Midbrain (tissue), 1 donor: Measurements from ENCODE around the gene SYNJ2.
"Not testable (repeated sequence)": the region's sequence is repeated elsewhere in the genome, so short reads cannot be mapped to it uniquely, and the experiment has no call there.

Source experiments
- DNase-seq: peaks from one replicate; lab custom pipeline; 2025; lab: John Stamatoyannopoulos, UW

Gene SYNJ2

GRCh38 chr6:157956171-157956730 is 25.4 kb upstream of the SYNJ2 start:
- DNase-seq, result no peak

GRCh38 chr6:157959451-157960227 is 22.0 kb upstream of the SYNJ2 start:
- DNase-seq, result no peak

GRCh38 chr6:157961153-157961831 is 20.4 kb upstream of the SYNJ2 start:
- DNase-seq, result no peak

- DNase-seq, result no peak
Observed at GRCh38 chr6:157961832-157962575, 19.7 kb upstream of the SYNJ2 start.

- DNase-seq, result no peak
Observed at GRCh38 chr6:157962601-157963302, 18.9 kb upstream of the SYNJ2 start.

GRCh38 chr6:157964100-157964499 is 17.6 kb upstream of the SYNJ2 start:
- DNase-seq, result no peak

- DNase-seq, result no peak
Observed at GRCh38 chr6:157965387-157965786, 16.3 kb upstream of the SYNJ2 start.

- DNase-seq, result no peak
Observed at GRCh38 chr6:157966589-157966977, 15.1 kb upstream of the SYNJ2 start.

- no peak for DNase-seq
Observed at GRCh38 chr6:157967020-157967419, 14.6 kb upstream of the SYNJ2 start.

- no peak for DNase-seq
Observed at GRCh38 chr6:157967486-157967885, 14.2 kb upstream of the SYNJ2 start.

GRCh38 chr6:157972177-157972576 is 9.5 kb upstream of the SYNJ2 start:
- not testable (repeated sequence) for DNase-seq

GRCh38 chr6:157974341-157974894 is 7.2 kb upstream of the SYNJ2 start:
- no peak for DNase-seq

- no peak for DNase-seq
Observed at GRCh38 chr6:157974967-157975366, 6.7 kb upstream of the SYNJ2 start.

GRCh38 chr6:157975456-157975855 is 6.2 kb upstream of the SYNJ2 start:
- no peak for DNase-seq

- no peak for DNase-seq
Observed at GRCh38 chr6:157976345-157977175, 5.1 kb upstream of the SYNJ2 start.

- no peak for DNase-seq
Observed at GRCh38 chr6:157977176-157977804, 4.4 kb upstream of the SYNJ2 start.

- DNase-seq, result no peak
Observed at GRCh38 chr6:157978021-157978783, 3.5 kb upstream of the SYNJ2 start.

- DNase-seq, result no peak
Observed at GRCh38 chr6:157980288-157981131, 1.2 kb upstream of the SYNJ2 start.

- no peak for DNase-seq
Observed at GRCh38 chr6:157981132-157981394, 600 bp upstream of the SYNJ2 start.
